OCI-LY7 (cell line): ENCODE measurements around the gene ANKRD13A. TPM values are rescaled to one million over a fixed set of nuclear protein-coding genes. Genes with fewer than 3 reads are reported as not detected.

Experiments used
- BruUV-seq: library from RNA; stranded (reverse); fragments of 400-500 nt; replicated peaks from 2 replicates; lab custom pipeline; 2021; lab: Mats Ljungman, UMichigan
- CTCF ChIA-PET: fragments of 300-600 bp; sonication (Branson Sonifier 250); formaldehyde crosslinking; loops from one replicate; lab custom pipeline; 2022; ENCODE audit warnings: antibody characterized with exemption; ENCODE audit not compliant: unreplicated experiment; lab: Charles Lee
- POLR2A ChIA-PET: fragments of 300-600 bp; sonication (Branson Sonifier 250); formaldehyde crosslinking; loops from one replicate; lab custom pipeline; 2022; ENCODE audit warnings: antibody characterized with exemption; lab: Charles Lee
- DNase-seq: peaks from one replicate; pipeline ENCODE4 v3.0.0-alpha.2; 2015; ENCODE audit warnings: low spot score
- H2AFZ ChIP-seq: fragments of 200-600 bp; sonication (generic), shearing (Covaris generic); 2 replicates; pipeline ENCODE4 v1.6.1; 2014; ENCODE audit warnings: mild to moderate bottlenecking, antibody characterized with exemption, low read length, moderate library complexity
- H3K27ac ChIP-seq: fragments of 200-600 bp; sonication (generic); 2 replicates; pipeline ENCODE4 v1.5.1; 2014; ENCODE audit warnings: mixed run types, low read depth, mild to moderate bottlenecking, moderate library complexity, low read length, inconsistent platforms; ENCODE audit not compliant: poor library complexity, severe bottlenecking
- H3K36me3 ChIP-seq: fragments of 200-600 bp; sonication (generic); 2 replicates; pipeline ENCODE4 v1.6.1; 2014; ENCODE audit warnings: mild to moderate bottlenecking, antibody characterized with exemption, low read length, moderate library complexity, mixed read lengths; ENCODE audit not compliant: insufficient read depth
- H3K4me1 ChIP-seq: fragments of 200-600 bp; sonication (generic); 2 replicates; pipeline ENCODE4 v1.5.1; 2014; ENCODE audit warnings: mild to moderate bottlenecking, low read length; ENCODE audit not compliant: insufficient read depth, poor library complexity, severe bottlenecking
- H3K4me2 ChIP-seq: fragments of 200-600 bp; sonication (generic); 2 replicates; pipeline ENCODE4 v1.6.1; 2014; ENCODE audit warnings: mild to moderate bottlenecking, low read length
- H3K4me3 ChIP-seq: fragments of 200-600 bp; sonication (generic); 2 replicates; pipeline ENCODE4 v1.5.1; 2014; ENCODE audit warnings: mild to moderate bottlenecking, low read depth, low read length; ENCODE audit not compliant: poor library complexity, severe bottlenecking
- H3K79me2 ChIP-seq: fragments of 200-600 bp; sonication (generic); 2 replicates; pipeline ENCODE4 v1.6.1; 2016; ENCODE audit warnings: low read depth, mild to moderate bottlenecking, low read length, moderate library complexity, mixed read lengths; ENCODE audit not compliant: insufficient read depth
- H3K9me2 ChIP-seq: fragments of 200-600 bp; sonication (generic); 2 replicates; pipeline ENCODE4 v1.6.1; 2016; ENCODE audit warnings: mild to moderate bottlenecking, low read length, mixed read lengths; ENCODE audit not compliant: insufficient read depth
- H3K9me3 ChIP-seq: fragments of 200-600 bp; sonication (generic); 2 replicates; pipeline ENCODE4 v1.6.1; 2014; ENCODE audit warnings: mild to moderate bottlenecking, mixed run types, low read length, mixed read lengths
- H4K20me1 ChIP-seq: fragments of 200-600 bp; sonication (generic); 2 replicates; pipeline ENCODE4 v1.6.1; 2014; ENCODE audit warnings: mild to moderate bottlenecking, antibody characterized with exemption, low read length, moderate library complexity, mixed read lengths; ENCODE audit not compliant: insufficient read depth
- EZH2phosphoT487 ChIP-seq: fragments of 200-600 bp; sonication (generic); IDR thresholded peaks from 2 replicates; pipeline ENCODE4 v1.6.1; 2018; ENCODE audit warnings: low read depth, borderline replicate concordance, mild to moderate bottlenecking, mixed run types, antibody characterized with exemption, low read length, moderate library complexity, mixed read lengths
- intact Hi-C: fragments of 100-400 bp; cut with micrococcal nuclease; formaldehyde crosslinking; loops from one replicate; pipeline ENCODE4 v1.10.0; 2022; ENCODE audit not compliant: unreplicated experiment
- total RNA-seq, 2 experiments: library from RNA; depleted of rRNA in 1 of 2; stranded (reverse); fragments of >200 nt in 1 of 2; shearing (Covaris generic) in 1 of 2; gene quantifications; 2 replicates each; pipeline ENCODE4 v1.2.3, GENCODE V29; 2014 to 2022
- TF ChIP-seq, protein P1 (sequence below): fragments of 200-600 bp; sonication (generic); conservative IDR thresholded peaks from 2 replicates; pipeline ENCODE4 v1.5.1; 2014; ENCODE audit warnings: mild to moderate bottlenecking, antibody characterized with exemption, low read length, moderate library complexity, mixed read lengths

Gene ANKRD13A
- total RNA-seq, 2 experiments from 2014 or later, result 140 to 216 TPM

DNA sequence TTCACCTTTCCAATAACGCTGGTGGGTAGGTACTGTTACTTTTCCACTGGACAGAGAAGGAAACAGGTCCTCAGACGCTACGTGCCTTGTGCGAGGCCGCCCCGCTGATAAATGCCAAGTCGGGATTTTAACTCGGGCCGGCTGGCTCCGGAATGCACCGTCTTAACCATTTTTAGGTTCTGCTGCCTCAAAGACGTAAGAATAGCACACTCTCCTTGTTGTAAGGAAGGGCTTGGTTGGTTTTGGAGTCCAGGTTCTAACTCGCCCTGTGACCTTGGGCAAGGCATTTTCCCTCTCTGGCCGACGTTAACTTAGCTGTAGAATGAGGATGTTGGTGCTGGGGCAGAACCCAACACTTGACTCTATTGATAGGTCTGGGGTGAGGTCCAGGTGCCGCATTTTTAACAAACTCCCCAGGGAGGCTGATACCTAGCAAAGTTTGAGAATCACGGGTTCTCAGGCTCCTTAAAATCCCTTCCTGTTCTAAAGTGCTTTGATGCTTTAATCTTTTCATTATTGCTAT is 814 bp downstream of the ANKRD13A start:
- Histone ChIP-seq H3K4me1 (peaks cover 65% of the 10 kb centered on the region), H3K4me3 (peak overlapping the region; percentile 96), H2AFZ (no peak overlapping the region), H3K9me2 (no peaks in the 10 kb centered on the region), H3K27ac (peak overlapping the region; percentile 92), H3K79me2 (peaks cover 71% of the 10 kb centered on the region), H3K36me3 (peaks cover 34% of the 10 kb centered on the region), H4K20me1 (no peaks in the 10 kb centered on the region), H3K9me3 (no peaks in the 10 kb centered on the region), H3K4me2 (peak overlapping the region; percentile 91)
- TSS peak; percentile 62 for BruUV-seq
- intact Hi-C loops, result loop anchor here (1.0 to 2.0 kb wide), 2 partner anchors 11 to 49 kb away; partner anchors contain the start of gene C12orf76
- ChIA-PET CTCF (no interaction called here), POLR2A (interaction anchor here (0.6 to 3.5 kb wide), 2 partner anchors 11 to 75 kb away, joined by 4 to 48 read pairs; no protein-coding TSS in a partner anchor)
- peak; percentile 76 for DNase-seq
- TF ChIP-seq, protein P1, sequence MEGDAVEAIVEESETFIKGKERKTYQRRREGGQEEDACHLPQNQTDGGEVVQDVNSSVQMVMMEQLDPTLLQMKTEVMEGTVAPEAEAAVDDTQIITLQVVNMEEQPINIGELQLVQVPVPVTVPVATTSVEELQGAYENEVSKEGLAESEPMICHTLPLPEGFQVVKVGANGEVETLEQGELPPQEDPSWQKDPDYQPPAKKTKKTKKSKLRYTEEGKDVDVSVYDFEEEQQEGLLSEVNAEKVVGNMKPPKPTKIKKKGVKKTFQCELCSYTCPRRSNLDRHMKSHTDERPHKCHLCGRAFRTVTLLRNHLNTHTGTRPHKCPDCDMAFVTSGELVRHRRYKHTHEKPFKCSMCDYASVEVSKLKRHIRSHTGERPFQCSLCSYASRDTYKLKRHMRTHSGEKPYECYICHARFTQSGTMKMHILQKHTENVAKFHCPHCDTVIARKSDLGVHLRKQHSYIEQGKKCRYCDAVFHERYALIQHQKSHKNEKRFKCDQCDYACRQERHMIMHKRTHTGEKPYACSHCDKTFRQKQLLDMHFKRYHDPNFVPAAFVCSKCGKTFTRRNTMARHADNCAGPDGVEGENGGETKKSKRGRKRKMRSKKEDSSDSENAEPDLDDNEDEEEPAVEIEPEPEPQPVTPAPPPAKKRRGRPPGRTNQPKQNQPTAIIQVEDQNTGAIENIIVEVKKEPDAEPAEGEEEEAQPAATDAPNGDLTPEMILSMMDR, result no peak
- no peak for TF ChIP-seq EZH2phosphoT487

- Histone ChIP-seq H3K4me2 (peak overlapping the region; percentile 91), H2AFZ (no peak overlapping the region), H3K4me1 (peaks cover 77% of the 10 kb centered on the region), H4K20me1 (no peaks in the 10 kb centered on the region), H3K36me3 (peaks cover 45% of the 10 kb centered on the region), H3K27ac (peak overlapping the region; percentile 92), H3K9me2 (no peaks in the 10 kb centered on the region), H3K79me2 (peaks cover 77% of the 10 kb centered on the region), H3K4me3 (peak overlapping the region; percentile 96), H3K9me3 (peaks cover 9% of the 10 kb centered on the region; the same call in 1 of the 2 replicates)
- CTCF ChIA-PET, result no interaction called here
- no TSS peak for BruUV-seq
- intact Hi-C loops, result no loop called here
- no peak for DNase-seq
- POLR2A ChIA-PET, result interaction anchor here (1.3 to 2.2 kb wide), 2 partner anchors 10 to 279 kb away, joined by 3 to 19 read pairs; no protein-coding TSS in a partner anchor
- no peak for TF ChIP-seq EZH2phosphoT487
- TF ChIP-seq, protein P1, result no peak
These were observed 2.4 kb downstream of the ANKRD13A start for GRCh38 chr12:110001596-110001995.
